Mesenchymal stem cell (in vitro differentiated cells and primary cell): ENCODE results near the gene GBF1.

ENCODE experiments used
- DNase-seq: peaks from one replicate; pipeline ENCODE4 v3.0.0-alpha.2; 2013
- H2AFZ ChIP-seq: one replicate; pipeline ENCODE4 v1.6.1; 2013; ENCODE audit warnings: low read depth, mild to moderate bottlenecking, control low read depth, inconsistent platforms, low read length, moderate library complexity
- H2AK5ac ChIP-seq: 2 replicates; pipeline ENCODE4 v1.6.1; 2013; ENCODE audit warnings: low read length, moderate library complexity, mild to moderate bottlenecking, inconsistent platforms; ENCODE audit not compliant: severe bottlenecking
- H2BK120ac ChIP-seq: one replicate; pipeline ENCODE4 v1.6.1; 2013; ENCODE audit warnings: low read depth, mild to moderate bottlenecking, inconsistent platforms, low read length, moderate library complexity
- H2BK12ac ChIP-seq, 2 experiments: one replicate each; pipeline ENCODE4 v1.6.1; 2013; ENCODE audit warnings: inconsistent platforms in 2 of 2, low read length in 2 of 2, mild to moderate bottlenecking in 2 of 2, moderate library complexity in 2 of 2, control low read depth in 1 of 2
- H2BK15ac ChIP-seq: one replicate; pipeline ENCODE4 v1.6.1; 2013; ENCODE audit warnings: mild to moderate bottlenecking, low read depth, inconsistent platforms; ENCODE audit not compliant: poor library complexity, severe bottlenecking
- H2BK5ac ChIP-seq: 2 replicates; pipeline ENCODE4 v1.6.1; 2013; ENCODE audit warnings: low read depth, mild to moderate bottlenecking, low read length, control low read depth, inconsistent platforms; ENCODE audit not compliant: poor library complexity, severe bottlenecking
- H3K14ac ChIP-seq, 2 experiments: one replicate each; pipeline ENCODE4 v1.6.1; 2013; ENCODE audit warnings: inconsistent platforms in 2 of 2, low read length in 2 of 2, control low read depth in 1 of 2, mild to moderate bottlenecking in 1 of 2, moderate library complexity in 1 of 2
- H3K18ac ChIP-seq, 2 experiments: one replicate each; pipeline ENCODE4 v1.6.1; 2013; ENCODE audit warnings: inconsistent platforms in 2 of 2, low read length in 2 of 2, control low read depth in 1 of 2, low read depth in 1 of 2, mild to moderate bottlenecking in 1 of 2
- H3K23ac ChIP-seq, 2 experiments: one replicate each; pipeline ENCODE4 v1.6.1; 2013; ENCODE audit warnings: inconsistent platforms in 2 of 2, low read length in 2 of 2, mild to moderate bottlenecking in 2 of 2, moderate library complexity in 2 of 2, control low read depth in 1 of 2
- H3K27ac ChIP-seq: 2 replicates; pipeline ENCODE4 v1.5.1; 2013; ENCODE audit warnings: mild to moderate bottlenecking, moderate library complexity, low read length, control low read depth, inconsistent platforms; ENCODE audit not compliant: poor library complexity, severe bottlenecking
- H3K27me3 ChIP-seq, 2 experiments: 2 replicates each; pipeline versions ENCODE4 v1.6.1 to v1.7.0; 2013; ENCODE audit warnings: low read length in 2 of 2, mild to moderate bottlenecking in 2 of 2, moderate library complexity in 2 of 2, control low read depth in 1 of 2, inconsistent platforms in 1 of 2; ENCODE audit not compliant: control insufficient read depth in 1 of 2, insufficient read depth in 1 of 2
- H3K36me3 ChIP-seq, 2 experiments: 2 replicates each; pipeline versions ENCODE4 v1.6.1 to v1.7.0; 2013; ENCODE audit warnings: low read length in 2 of 2, control low read depth in 1 of 2, inconsistent platforms in 1 of 2, low read depth in 1 of 2, mild to moderate bottlenecking in 1 of 2; ENCODE audit not compliant: insufficient read depth in 2 of 2, control insufficient read depth in 1 of 2
- H3K4ac ChIP-seq, 2 experiments: one replicate each; pipeline ENCODE4 v1.6.1; 2013; ENCODE audit warnings: inconsistent platforms in 2 of 2, low read length in 2 of 2, mild to moderate bottlenecking in 2 of 2, moderate library complexity in 2 of 2, control low read depth in 1 of 2, low read depth in 1 of 2
- H3K4me1 ChIP-seq: 2 replicates; pipeline ENCODE4 v1.6.1; 2013; ENCODE audit warnings: low read depth, low read length, control low read depth; ENCODE audit not compliant: control insufficient read depth, insufficient read depth
- H3K4me2 ChIP-seq: 2 replicates; pipeline ENCODE4 v1.6.1; 2013; ENCODE audit warnings: low read length, mild to moderate bottlenecking, inconsistent platforms; ENCODE audit not compliant: poor library complexity, severe bottlenecking
- H3K4me3 ChIP-seq, 2 experiments: 2 replicates each; pipeline versions ENCODE4 v1.5.1 to v1.7.0; 2013; ENCODE audit warnings: low read length in 2 of 2, mild to moderate bottlenecking in 2 of 2, control low read depth in 1 of 2, low read depth in 1 of 2; ENCODE audit not compliant: insufficient read depth in 1 of 2
- H3K79me1 ChIP-seq: replicated peaks from 2 replicates; pipeline ENCODE4 v1.6.1; 2013; ENCODE audit warnings: mild to moderate bottlenecking, control low read depth, low read length, inconsistent platforms; ENCODE audit not compliant: poor library complexity, severe bottlenecking
- H3K9ac ChIP-seq: 2 replicates; pipeline ENCODE4 v1.7.0; 2013; ENCODE audit warnings: mild to moderate bottlenecking, low read length, moderate library complexity
- H3K9me3 ChIP-seq: 2 replicates; pipeline ENCODE4 v1.7.0; 2013; ENCODE audit warnings: mild to moderate bottlenecking, low read length; ENCODE audit not compliant: control insufficient read depth
- H4K8ac ChIP-seq: one replicate; pipeline ENCODE4 v1.6.1; 2013; ENCODE audit warnings: inconsistent platforms, mild to moderate bottlenecking, low read length, moderate library complexity
- H4K91ac ChIP-seq: one replicate; pipeline ENCODE4 v1.6.1; 2013; ENCODE audit warnings: mild to moderate bottlenecking, low read length, inconsistent platforms
- WGBS: methylation state at CpG from one replicate; pipeline ENCODE4 v1.1.7; 2013; ENCODE audit warnings: mixed read lengths; 5-methylcytosine and 5-hydroxymethylcytosine counted together

Gene GBF1

GRCh38 chr10:102429468-102429867, 184.1 kb downstream of the GBF1 start:
- no peak overlapping the region for H2AFZ ChIP-seq
- peaks cover 10 to 11% of the 10 kb centered on the region in 2 experiments for H3K36me3 ChIP-seq
- no peak overlapping the region for H4K91ac ChIP-seq
- no peak overlapping the region for H4K8ac ChIP-seq
- no peak overlapping the region for H3K4me3 ChIP-seq
- H3K9me3 ChIP-seq, result no peaks in the 10 kb centered on the region
- H2BK12ac ChIP-seq, result no peak overlapping the region
- H3K79me1 ChIP-seq, result peaks cover 29% of the 10 kb centered on the region
- peaks cover 12% of the 10 kb centered on the region for H3K4me1 ChIP-seq
- no peak overlapping the region for H3K9ac ChIP-seq
- no peak overlapping the region for H3K27ac ChIP-seq
- DNase-seq, result no peak
- H2BK15ac ChIP-seq, result no peak overlapping the region
- H3K18ac ChIP-seq, result no peak overlapping the region
- no peak overlapping the region for H3K4me2 ChIP-seq
- H3K4ac ChIP-seq, result no peak overlapping the region
- no peak overlapping the region for H3K14ac ChIP-seq
- no peak overlapping the region for H2BK120ac ChIP-seq
- H3K27me3 ChIP-seq, result peaks cover 0 to 10% of the 10 kb centered on the region in 2 experiments
- no peak overlapping the region for H2BK5ac ChIP-seq
- H3K23ac ChIP-seq, result no peak overlapping the region
- no peak overlapping the region for H2AK5ac ChIP-seq
- WGBS, result 91% methylated on average over 7 of the region's 8 CpGs

- peaks cover 4% of the 10 kb centered on the region in 2 experiments for H3K36me3 ChIP-seq
- 24% methylated on average over 4 of the region's 4 CpGs for WGBS
- peak overlapping the region; percentile 81 to 97 for H3K4me3 ChIP-seq
- no peak overlapping the region for H2BK15ac ChIP-seq
- no peak overlapping the region for H2BK120ac ChIP-seq
- peaks cover 17% of the 10 kb centered on the region for H3K4me1 ChIP-seq
- peak; percentile 46 for DNase-seq
- H3K4ac ChIP-seq, result peak overlapping the region; percentile 39 to 80
- peak overlapping the region; percentile 20 for H4K91ac ChIP-seq
- peak overlapping the region in 1 of 2 experiments; percentile 39 for H3K14ac ChIP-seq
- peaks cover 17% of the 10 kb centered on the region for H3K79me1 ChIP-seq
- H3K9ac ChIP-seq, result peak overlapping the region; percentile 97
- H3K27me3 ChIP-seq, result peaks cover 0 to 32% of the 10 kb centered on the region in 2 experiments
- H2BK5ac ChIP-seq, result no peak overlapping the region
- no peak overlapping the region for H3K23ac ChIP-seq
- peak overlapping the region in 1 of 2 experiments; percentile 32 for H2BK12ac ChIP-seq
- peak overlapping the region; percentile 72 for H3K4me2 ChIP-seq
- H3K27ac ChIP-seq, result peak overlapping the region; percentile 14
- H2AFZ ChIP-seq, result peak overlapping the region; percentile 7
- no peaks in the 10 kb centered on the region for H3K9me3 ChIP-seq
- H3K18ac ChIP-seq, result peak overlapping the region in 1 of 2 experiments; percentile 72
- H4K8ac ChIP-seq, result peak overlapping the region; percentile 89
- peak overlapping the region; percentile 57 for H2AK5ac ChIP-seq
These were observed 186.3 kb downstream of the GBF1 start for GRCh38 chr10:102431452-102432124.
